ENCODE results near the gene FRMPD1.

GRCh38 chr9:37609735-37610397 lies 40.9 kb upstream of the FRMPD1 start:
- TF ChIP-seq CTCF (conservative IDR thresholded peaks at IDR 0.05; ENCODE audit: low read depth, low read length) (no peak), RFX5 (IDR thresholded peaks at IDR 0.05; ENCODE audit: low read depth, low read length) (no peak), POLR2A (IDR thresholded peaks at IDR 0.05; ENCODE audit: low read depth, low read length) (no peak), FOS (IDR thresholded peaks at IDR 0.05; ENCODE audit: low read depth, low read length) (no peak), RCOR1 (IDR thresholded peaks at IDR 0.05; ENCODE audit: insufficient replicate concordance, low read length) (no peak), MXI1 (IDR thresholded peaks at IDR 0.05; ENCODE audit: borderline replicate concordance, low read depth, low read length) (no peak), MAZ (IDR thresholded peaks at IDR 0.05; ENCODE audit: borderline replicate concordance, low read depth, low read length) (no peak)

All from IMR-90 (cell line).